CD4-positive, alpha-beta T cell treated with Interleukin-6 for 4 hours (primary cell): ENCODE data around the gene NOP56.

Source experiments
- DNase-seq: peaks from one replicate; pipeline ENCODE4 v3.0.0-alpha.2; 2020; ENCODE audit warnings: mixed read lengths

Gene NOP56

GRCh38 chr20:2703716-2704475, 51.5 kb downstream of the NOP56 start:
- no peak for DNase-seq

GRCh38 chr20:2705931-2706645, 53.7 kb downstream of the NOP56 start:
- no peak for DNase-seq

- no peak for DNase-seq
Observed at GRCh38 chr20:2706688-2707352, 54.4 kb downstream of the NOP56 start.

- DNase-seq = no peak
Observed at GRCh38 chr20:2707353-2708072, 55.1 kb downstream of the NOP56 start.
